SK-N-SH (cell line): ENCODE data around the gene SYNPO2. TPM values are rescaled to one million over a fixed set of nuclear protein-coding genes. Genes with fewer than 3 reads are reported as not detected.

ENCODE experiments used
- CTCF ChIA-PET: fragments of 300-600, 350-600 bp; formaldehyde crosslinking; extraction: SDS; loops from one replicate; lab custom pipeline; 2021; lab: Yijun Ruan, JAX
- POLR2A ChIA-PET: fragments of 350-600 bp; sonication (Branson Sonifier 250); formaldehyde crosslinking; extraction: SDS; loops from one replicate; lab custom pipeline; 2020; ENCODE audit warnings: antibody characterized with exemption, inconsistent platforms; lab: Yijun Ruan, JAX
- DNase-seq: peaks from one replicate; pipeline ENCODE4 v3.0.0; 2012
- H2AFZ ChIP-seq: fragments of 200-600 bp; sonication (generic); 2 replicates; pipeline ENCODE4 v1.8.1; 2016; ENCODE audit warnings: antibody characterized with exemption, mild to moderate bottlenecking, low read depth
- H3F3A ChIP-seq: fragments of 200-600 bp; sonication (generic); replicated peaks from 2 replicates; pipeline ENCODE3; 2016; ENCODE audit warnings: antibody characterized with exemption, mild to moderate bottlenecking; ENCODE audit not compliant: insufficient read depth
- H3K27ac ChIP-seq, 2 experiments: fragments of 200-500 bp in 1 of 2; fragments of 200-600 bp in 1 of 2; sonication (Bioruptor generic) in 1 of 2; sonication (generic), shearing (Covaris generic) in 1 of 2; 2 replicates each; pipeline versions ENCODE4 v1.5.1 to v1.6.1; 2014 to 2016; ENCODE audit warnings: low read depth in 2 of 2, inconsistent platforms in 1 of 2, low read length in 1 of 2, mild to moderate bottlenecking in 1 of 2, mixed read lengths in 1 of 2
- H3K27me3 ChIP-seq: fragments of 200-600 bp; sonication (generic), shearing (Covaris generic); 2 replicates; pipeline ENCODE4 v1.6.1; 2016; ENCODE audit warnings: mixed run types; ENCODE audit not compliant: insufficient read depth
- H3K36me3 ChIP-seq, 2 experiments: fragments of 200-500 bp in 1 of 2; fragments of 200-600 bp in 1 of 2; sonication (Bioruptor generic) in 1 of 2; sonication (generic) in 1 of 2; replicated peaks in 1 of 2; 2 replicates each; pipeline versions ENCODE3 to v1.5.1; 2014 to 2016; ENCODE audit warnings: low read length in 1 of 2, mild to moderate bottlenecking in 1 of 2; ENCODE audit not compliant: insufficient read depth in 2 of 2, control insufficient read depth in 1 of 2
- H3K4me1 ChIP-seq, 2 experiments: fragments of 200-500 bp in 1 of 2; fragments of 200-600 bp in 1 of 2; sonication (Bioruptor generic) in 1 of 2; sonication (generic), shearing (Covaris generic) in 1 of 2; 2 replicates each; pipeline versions ENCODE4 v1.5.1 to v1.6.1; 2014 to 2016; ENCODE audit warnings: low read depth in 1 of 2, low read length in 1 of 2, mixed run types in 1 of 2; ENCODE audit not compliant: insufficient read depth in 2 of 2, control insufficient read depth in 1 of 2
- H3K4me2 ChIP-seq: fragments of 200-600 bp; sonication (generic), shearing (Covaris generic); 2 replicates; pipeline ENCODE4 v1.6.1; 2017; ENCODE audit warnings: mixed run types
- H3K4me3 ChIP-seq, 2 experiments: fragments of 200-500 bp in 1 of 2; fragments of 200-600 bp in 1 of 2; sonication (Bioruptor generic) in 1 of 2; sonication (generic), shearing (Covaris generic) in 1 of 2; 2 replicates each; pipeline versions ENCODE4 v1.5.1 to v1.8.1; 2014 to 2016; ENCODE audit warnings: low read depth in 2 of 2, inconsistent platforms in 1 of 2, low read length in 1 of 2, mild to moderate bottlenecking in 1 of 2, mixed read lengths in 1 of 2, moderate library complexity in 1 of 2
- H3K79me2 ChIP-seq: fragments of 200-600 bp; sonication (generic); 2 replicates; pipeline ENCODE4 v1.8.1; 2017; ENCODE audit warnings: mild to moderate bottlenecking; ENCODE audit not compliant: insufficient read depth
- H3K9ac ChIP-seq: fragments of 200-600 bp; sonication (generic); 2 replicates; pipeline ENCODE4 v1.6.1; 2017; ENCODE audit warnings: mixed run types
- H3K9me2 ChIP-seq: fragments of 200-600 bp; sonication (generic); 2 replicates; pipeline ENCODE4 v1.6.1; 2017; ENCODE audit warnings: mixed run types
- H3K9me3 ChIP-seq: fragments of 200-600 bp; sonication (generic); 2 replicates; pipeline ENCODE4 v1.6.1; 2017; ENCODE audit warnings: mixed run types, mild to moderate bottlenecking, moderate library complexity
- H4K20me1 ChIP-seq: fragments of 200-600 bp; sonication (generic); 2 replicates; pipeline ENCODE4 v1.6.1; 2017; ENCODE audit warnings: mild to moderate bottlenecking, mixed run types; ENCODE audit not compliant: insufficient read depth
- ELF1 ChIP-seq: IDR thresholded peaks from 2 replicates; pipeline ENCODE4 v1.4.0; 2012
- EP300 ChIP-seq, 2 experiments: IDR thresholded peaks; 2 replicates each; pipeline versions ENCODE4 v1.4.0 to v1.6.1; 2012; ENCODE audit warnings: borderline replicate concordance in 1 of 2, low read depth in 1 of 2, low read length in 1 of 2
- EZH2phosphoT487 ChIP-seq: fragments of 200-600 bp; sonication (generic); IDR thresholded peaks from 2 replicates; pipeline ENCODE4 v1.6.1; 2017; ENCODE audit warnings: low read depth, mixed run types, mild to moderate bottlenecking, antibody characterized with exemption, moderate library complexity, borderline replicate concordance
- FOXM1 ChIP-seq: IDR thresholded peaks from 2 replicates; pipeline ENCODE4 v1.4.0; 2012; ENCODE audit warnings: low read depth, mild to moderate bottlenecking
- MXI1 ChIP-seq: IDR thresholded peaks from 2 replicates; pipeline ENCODE4 v1.6.1; 2012; ENCODE audit warnings: mild to moderate bottlenecking, low read depth, low read length, improper control_type of control experiment
- NRF1 ChIP-seq: IDR thresholded peaks from 2 replicates; pipeline ENCODE4 v1.6.1; 2012; ENCODE audit warnings: low read depth, mild to moderate bottlenecking, low read length
- PBX3 ChIP-seq: IDR thresholded peaks from 2 replicates; pipeline ENCODE4; 2012
- RAD21 ChIP-seq: IDR thresholded peaks from 2 replicates; pipeline ENCODE4 v1.6.1; 2012; ENCODE audit warnings: mild to moderate bottlenecking, low read length
- REST ChIP-seq: IDR thresholded peaks from 2 replicates; pipeline ENCODE4 v1.6.1; 2012; ENCODE audit warnings: mild to moderate bottlenecking, low read depth, low read length, moderate library complexity
- RXRA ChIP-seq: IDR thresholded peaks from 2 replicates; pipeline ENCODE4 v1.4.0; 2012; ENCODE audit warnings: low read depth, mild to moderate bottlenecking, borderline replicate concordance
- SIN3A ChIP-seq: IDR thresholded peaks from 2 replicates; pipeline ENCODE4 v1.6.1; 2012; ENCODE audit warnings: low read depth, mild to moderate bottlenecking, low read length, moderate library complexity, borderline replicate concordance
- TEAD4 ChIP-seq: IDR thresholded peaks from 2 replicates; pipeline ENCODE4 v1.4.0; 2012; ENCODE audit warnings: mild to moderate bottlenecking, borderline replicate concordance; ENCODE audit not compliant: insufficient read depth
- USF1 ChIP-seq: IDR thresholded peaks from 2 replicates; pipeline ENCODE4 v1.4.0; 2012; ENCODE audit warnings: low read depth, borderline replicate concordance
- WGBS: methylation state at CpG from one replicate; pipeline ENCODE4 v1.1.6; 2017; ENCODE audit warnings: low lambda C conversion rate; 5-methylcytosine and 5-hydroxymethylcytosine counted together
- polyA plus RNA-seq, 3 experiments: library from polyadenylated mRNA; depleted of rRNA; stranded (reverse); fragments of >200 nt; gene quantifications; 2 replicates each; pipeline ENCODE4 v1.2.3, GENCODE V29; 2012

The SYNPO2 gene
- polyA plus RNA-seq, 1 of the 3 experiments (the other 2 are of a cell fraction), result 7.2 TPM

GRCh38 chr4:119097282-119097900 lies 208.7 kb downstream of the SYNPO2 start (continued):
- no peak for TF ChIP-seq USF1
- no peak for TF ChIP-seq MXI1

GRCh38 chr4:119098306-119098705 lies 209.7 kb downstream of the SYNPO2 start:
- WGBS, result 90% methylated on average over 1 of the region's 1 CpG
- H3K4me1 ChIP-seq, result peaks cover 4 to 14% of the 10 kb centered on the region in 2 experiments; a peak in 2 of 4 replicates
- H3F3A ChIP-seq, result peaks cover 16% of the 10 kb centered on the region
- no peak overlapping the region for H3K4me2 ChIP-seq
- H3K9me2 ChIP-seq, result no peaks in the 10 kb centered on the region
- no peak overlapping the region for H3K4me3 ChIP-seq
- no peak for DNase-seq
- no peaks in the 10 kb centered on the region for H3K79me2 ChIP-seq
- no peak overlapping the region for H3K27ac ChIP-seq
- H3K27me3 ChIP-seq, result no peaks in the 10 kb centered on the region
- H3K36me3 ChIP-seq, result no peaks in the 10 kb centered on the region
- ChIA-PET POLR2A (no interaction called here), CTCF (no interaction called here)
- no peaks in the 10 kb centered on the region for H4K20me1 ChIP-seq
- H3K9me3 ChIP-seq, result no peaks in the 10 kb centered on the region
- H2AFZ ChIP-seq, result no peak overlapping the region
- no peak overlapping the region for H3K9ac ChIP-seq
- TF ChIP-seq NRF1 (no peak), USF1 (no peak), EP300 (IDR thresholded peaks at IDR 0.05; ENCODE audit: borderline replicate concordance in 1 of 2, low read depth in 1 of 2, low read length in 1 of 2) (no peak), FOXM1 (no peak), EZH2phosphoT487 (no peak), SIN3A (no peak), TEAD4 (no peak), RXRA (no peak), PBX3 (no peak), RAD21 (no peak), ELF1 (no peak), REST (no peak)
